Measurements from ENCODE around the gene SORCS2.

Gene SORCS2

DNA sequence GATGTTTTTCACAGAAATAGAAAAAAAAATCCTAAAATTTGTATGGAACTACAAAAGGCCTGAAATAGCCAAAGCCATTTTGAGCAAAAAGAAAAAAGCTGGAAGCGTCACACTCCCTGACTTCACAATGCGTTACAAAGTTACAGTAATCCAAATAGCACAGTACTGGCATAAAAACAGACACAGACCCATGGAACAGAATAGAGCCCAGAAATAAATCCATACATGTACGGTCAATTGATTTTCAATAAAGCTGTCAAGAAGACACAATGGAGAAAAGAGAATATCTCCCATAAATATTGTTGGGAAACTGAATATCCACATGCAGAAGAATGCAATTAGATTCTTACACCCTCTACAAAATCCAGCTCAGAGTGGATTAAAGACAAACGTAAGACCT is 539.1 kb downstream of the SORCS2 start:
- TF ChIP-seq GATA2 (IDR thresholded peaks at IDR 0.05; ENCODE audit: low read depth, low read length): no peak
- TF ChIP-seq GATA3 (IDR thresholded peaks at IDR 0.05; ENCODE audit: low read depth, low read length): no peak

DNA sequence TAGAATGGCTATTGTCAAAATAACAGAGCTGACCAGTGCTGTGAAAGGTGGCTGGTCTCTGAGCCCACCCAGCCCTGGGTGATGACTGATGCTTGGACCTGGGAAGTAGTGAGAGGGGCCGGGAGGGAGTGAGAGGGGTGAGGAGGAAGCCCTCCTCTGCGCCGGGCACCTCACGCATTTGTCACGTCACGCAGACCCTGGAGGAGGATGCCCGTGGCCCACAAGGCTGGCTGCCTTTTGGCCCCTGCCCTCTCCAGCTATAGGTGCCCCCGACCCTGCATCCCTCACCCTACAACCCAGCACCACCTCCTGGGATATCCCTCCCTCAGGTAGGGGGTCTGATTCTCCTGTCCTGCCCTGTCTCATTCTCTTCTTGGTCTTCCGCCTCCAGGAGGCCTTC is 539.9 kb downstream of the SORCS2 start:
- TF ChIP-seq GATA2 (IDR thresholded peaks at IDR 0.05; ENCODE audit: low read depth, low read length): no peak
- TF ChIP-seq GATA3 (IDR thresholded peaks at IDR 0.05; ENCODE audit: low read depth, low read length): no peak

DNA sequence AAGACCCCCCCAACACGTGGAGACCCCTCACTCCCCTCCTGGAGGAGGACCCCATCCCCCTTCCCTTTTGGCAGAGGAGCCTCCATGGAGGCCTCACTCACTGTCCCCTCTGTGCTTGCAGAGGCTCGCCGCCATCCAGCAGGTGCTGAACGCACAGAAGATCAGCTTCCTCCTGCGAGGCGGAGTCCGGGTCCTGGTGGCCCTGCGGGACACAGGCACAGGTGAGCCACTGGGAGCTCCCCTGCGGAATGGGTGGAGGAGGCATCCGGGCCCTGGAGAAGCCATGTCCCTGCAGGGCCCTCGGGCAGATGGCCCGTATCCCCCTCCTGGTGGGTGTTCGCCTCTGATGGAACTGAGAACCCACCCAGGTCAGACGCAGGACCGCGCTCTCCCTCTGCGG is 540.9 kb downstream of the SORCS2 start:
- TF ChIP-seq GATA3 (IDR thresholded peaks at IDR 0.05; ENCODE audit: low read depth, low read length): no peak

DNA sequence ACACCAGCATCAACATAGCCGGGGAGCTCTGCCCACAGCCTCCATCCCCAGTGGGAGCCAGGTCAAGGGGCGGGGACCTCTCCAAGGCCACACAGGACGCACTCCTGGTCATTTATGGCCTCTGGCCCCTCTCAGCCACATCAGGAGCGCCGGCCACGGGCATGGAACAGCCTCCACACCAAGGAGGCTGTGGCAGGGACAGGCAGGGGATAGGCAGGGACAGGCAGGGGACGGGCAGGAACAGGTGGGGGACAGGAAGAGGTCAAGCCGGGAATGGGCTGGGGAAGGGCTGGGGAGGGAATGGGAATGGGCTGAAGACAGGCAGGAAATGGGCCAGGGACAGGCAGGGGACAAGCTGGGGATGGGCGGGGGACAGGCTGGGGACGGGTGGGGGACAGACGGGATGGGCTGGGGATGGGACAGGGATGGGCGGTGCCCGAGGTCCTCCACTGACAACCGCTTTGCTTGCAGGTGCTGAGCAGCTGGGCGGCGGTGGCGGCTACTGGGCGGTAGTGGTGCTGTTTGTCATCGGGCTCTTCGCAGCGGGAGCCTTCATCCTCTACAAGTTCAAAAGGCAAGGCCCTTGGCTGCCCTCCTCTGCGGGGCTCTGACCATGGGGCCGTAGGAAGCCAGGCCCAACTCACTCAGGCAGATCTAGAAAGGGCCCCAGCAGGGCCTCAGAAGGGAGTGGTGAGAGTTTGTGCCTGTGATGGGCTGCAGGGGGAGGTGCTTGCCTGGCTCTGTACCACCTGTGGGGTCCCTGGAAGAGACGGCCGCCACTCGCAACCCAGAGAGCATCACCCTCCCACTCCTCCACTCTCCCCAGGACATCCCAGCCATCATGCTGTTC is 541.7 kb downstream of the SORCS2 start:
- TF ChIP-seq GATA2 (IDR thresholded peaks at IDR 0.05; ENCODE audit: low read depth, low read length) (no peak), GATA3 (IDR thresholded peaks at IDR 0.05; ENCODE audit: low read depth, low read length) (no peak)

DNA sequence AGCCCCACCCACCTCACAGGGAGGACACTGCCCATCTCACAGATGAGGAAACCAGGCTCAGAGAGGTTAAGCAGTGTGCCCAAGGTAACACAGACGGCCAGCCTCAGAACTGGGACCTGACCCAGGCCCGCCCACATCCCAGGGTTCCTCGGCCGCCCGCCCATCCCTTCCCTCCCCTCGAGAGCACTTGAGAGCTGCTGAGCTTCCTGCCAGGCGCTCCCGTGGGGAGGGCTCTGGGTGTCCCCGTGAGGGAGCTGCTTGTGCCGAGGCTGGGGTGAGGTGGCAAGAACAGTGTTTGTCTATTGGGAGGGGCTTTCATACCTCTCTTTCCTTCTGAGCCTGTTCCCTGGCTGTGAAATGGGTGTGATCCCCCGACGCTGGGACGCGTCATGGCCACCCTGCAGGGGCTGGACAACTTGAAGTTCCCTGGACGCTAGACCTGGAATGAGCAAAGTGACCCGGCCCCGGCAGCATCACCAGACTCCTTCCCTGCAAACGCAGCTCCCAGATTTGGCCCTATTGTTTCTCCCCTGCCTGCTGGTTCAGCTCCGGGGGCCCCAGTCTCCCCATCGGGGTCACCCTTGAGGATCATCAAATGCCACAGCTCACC is 542.4 kb downstream of the SORCS2 start:
- TF ChIP-seq GATA3 (IDR thresholded peaks at IDR 0.05; ENCODE audit: low read depth, low read length) (no peak), GATA2 (IDR thresholded peaks at IDR 0.05; ENCODE audit: low read depth, low read length) (no peak)

DNA sequence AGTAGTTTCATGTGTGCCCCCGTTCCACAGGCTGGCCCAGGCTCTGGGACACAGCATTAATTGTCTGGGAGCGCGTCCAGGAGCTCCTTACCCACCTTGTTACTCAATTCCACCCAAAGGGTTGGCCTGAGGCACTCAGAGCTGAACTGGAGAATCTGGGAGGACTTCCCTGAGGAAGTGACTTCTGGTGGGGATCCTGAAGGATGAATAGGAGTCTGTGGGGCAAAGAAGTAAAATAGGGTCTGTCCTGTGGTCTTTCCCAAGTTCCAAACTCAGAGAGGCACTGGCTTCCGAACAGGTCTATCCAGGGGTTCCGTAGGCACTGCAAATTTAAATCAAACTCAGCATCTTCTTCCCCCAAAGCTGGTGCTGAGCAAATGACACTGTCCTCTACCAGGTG is 543.1 kb downstream of the SORCS2 start:
- no peak for TF ChIP-seq GATA3 (IDR thresholded peaks at IDR 0.05; ENCODE audit: low read depth, low read length)

DNA sequence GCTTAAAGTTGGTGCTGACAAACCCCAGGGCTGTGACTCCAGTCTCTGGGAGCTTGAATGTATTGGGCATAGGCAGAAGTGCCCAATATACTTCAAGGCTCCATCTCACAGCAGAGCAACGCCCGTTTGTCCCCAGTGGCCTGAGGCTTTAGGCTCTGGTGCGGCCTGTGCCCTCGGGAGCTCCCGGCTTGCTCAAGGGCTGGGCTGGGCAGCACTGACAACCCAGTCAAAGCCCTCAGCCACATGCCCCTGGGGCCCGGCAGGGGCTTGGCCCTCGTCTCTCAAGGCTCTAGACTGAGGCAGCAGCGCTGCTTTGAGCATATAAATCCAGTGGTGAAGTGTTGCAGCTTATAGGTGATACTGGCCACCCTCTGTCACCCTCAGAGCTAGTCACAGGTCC is 543.6 kb downstream of the SORCS2 start:
- no peak for TF ChIP-seq GATA2 (IDR thresholded peaks at IDR 0.05; ENCODE audit: low read depth, low read length)
- TF ChIP-seq GATA3 (IDR thresholded peaks at IDR 0.05; ENCODE audit: low read depth, low read length): no peak

DNA sequence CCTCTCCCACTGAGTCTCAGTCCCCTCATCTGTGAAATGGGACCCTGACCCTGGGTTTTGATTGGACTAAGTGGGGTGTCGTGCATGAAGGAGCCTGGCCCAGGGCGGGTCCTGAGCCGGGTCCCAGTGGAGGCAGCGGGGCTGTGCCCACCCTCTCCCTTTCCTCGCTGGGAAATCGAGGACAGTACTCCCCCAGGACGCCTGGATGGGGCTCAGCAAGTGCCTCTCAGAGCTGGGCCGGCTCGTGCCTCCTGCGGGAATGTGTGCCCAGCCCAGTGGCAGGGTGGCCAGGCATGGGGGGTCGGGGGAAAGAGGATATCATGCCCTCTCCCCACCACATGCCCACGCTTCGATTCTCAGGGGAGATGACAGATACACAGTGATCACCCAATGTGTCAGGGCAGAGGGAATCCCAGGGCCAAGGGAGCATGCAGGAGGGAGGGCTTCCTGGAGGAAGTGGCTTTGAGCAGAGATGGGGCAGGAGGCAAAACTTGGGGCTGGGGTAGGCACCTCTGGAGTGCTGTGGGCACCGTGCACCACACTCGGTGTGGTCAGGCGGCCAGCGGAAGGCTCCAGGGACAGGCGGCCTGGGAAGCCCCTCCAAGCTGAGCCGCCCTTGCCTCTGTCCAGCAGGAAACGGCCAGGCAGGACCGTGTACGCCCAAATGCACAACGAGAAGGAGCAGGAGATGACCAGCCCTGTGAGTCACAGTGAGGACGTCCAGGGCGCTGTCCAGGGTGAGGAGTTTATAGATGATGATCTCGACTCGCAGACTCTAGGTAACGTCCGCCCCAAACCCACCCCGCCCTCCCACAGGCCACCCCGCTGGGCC is 544.3 kb downstream of the SORCS2 start:
- TF ChIP-seq GATA3 (IDR thresholded peaks at IDR 0.05; ENCODE audit: low read depth, low read length): no peak
- TF ChIP-seq GATA2 (IDR thresholded peaks at IDR 0.05; ENCODE audit: low read depth, low read length): no peak

DNA sequence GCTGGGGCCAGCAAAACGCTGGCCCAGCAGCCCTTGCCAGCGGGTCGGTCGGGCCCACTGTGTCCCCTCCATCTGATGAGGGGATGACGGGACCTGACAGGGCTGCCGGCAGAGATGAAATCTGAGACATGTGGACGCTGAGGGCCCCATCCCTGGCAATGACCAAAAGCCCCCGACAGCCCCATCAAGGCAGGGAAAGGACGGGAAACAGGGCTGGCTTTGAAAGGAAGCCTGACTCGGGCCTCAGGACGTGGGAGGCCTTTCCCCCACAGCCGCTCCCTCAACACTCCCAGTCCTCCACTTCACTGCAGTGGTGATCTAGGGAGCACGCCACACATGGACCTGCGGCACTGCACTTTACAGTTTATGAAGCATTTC is 544.9 kb downstream of the SORCS2 start:
- TF ChIP-seq GATA3 (IDR thresholded peaks at IDR 0.05; ENCODE audit: low read depth, low read length): no peak
- TF ChIP-seq GATA2 (IDR thresholded peaks at IDR 0.05; ENCODE audit: low read depth, low read length): no peak

DNA sequence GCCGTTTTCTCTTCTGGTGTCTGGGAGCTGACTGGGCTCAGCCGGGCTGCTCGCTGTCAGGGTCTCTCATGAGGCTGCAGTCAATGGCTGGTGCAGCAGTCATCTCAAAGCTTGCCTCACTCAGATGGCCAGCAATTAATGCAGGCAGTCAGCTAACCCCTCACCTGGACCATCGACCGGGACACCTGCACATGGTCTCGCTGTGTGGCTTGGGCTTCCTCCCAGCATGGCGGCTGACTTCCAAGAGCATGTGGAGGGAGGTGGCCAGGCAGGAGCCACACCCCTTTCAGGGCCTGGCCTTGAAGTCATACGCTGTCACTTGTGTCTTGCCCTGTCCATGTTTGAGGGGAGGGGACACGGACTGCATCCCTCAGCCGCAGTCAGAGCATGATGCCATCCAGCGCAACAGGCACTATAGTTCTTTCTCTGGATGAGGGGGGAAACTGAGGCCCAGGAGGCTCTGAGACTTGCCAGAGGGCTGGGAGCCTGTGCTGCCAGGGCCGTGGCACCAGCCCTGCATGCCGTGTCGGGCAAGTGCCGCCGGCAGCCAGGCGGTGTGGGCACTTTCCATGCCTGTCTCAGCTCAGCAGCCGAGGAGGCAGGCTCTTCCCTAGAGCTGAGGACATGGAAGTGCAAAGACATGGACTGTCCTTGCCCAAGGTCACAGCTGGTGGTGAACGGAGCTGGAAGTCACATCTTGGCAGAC is 545.6 kb downstream of the SORCS2 start:
- TF ChIP-seq GATA3 (IDR thresholded peaks at IDR 0.05; ENCODE audit: low read depth, low read length): no peak
- no peak for TF ChIP-seq GATA2 (IDR thresholded peaks at IDR 0.05; ENCODE audit: low read depth, low read length)

DNA sequence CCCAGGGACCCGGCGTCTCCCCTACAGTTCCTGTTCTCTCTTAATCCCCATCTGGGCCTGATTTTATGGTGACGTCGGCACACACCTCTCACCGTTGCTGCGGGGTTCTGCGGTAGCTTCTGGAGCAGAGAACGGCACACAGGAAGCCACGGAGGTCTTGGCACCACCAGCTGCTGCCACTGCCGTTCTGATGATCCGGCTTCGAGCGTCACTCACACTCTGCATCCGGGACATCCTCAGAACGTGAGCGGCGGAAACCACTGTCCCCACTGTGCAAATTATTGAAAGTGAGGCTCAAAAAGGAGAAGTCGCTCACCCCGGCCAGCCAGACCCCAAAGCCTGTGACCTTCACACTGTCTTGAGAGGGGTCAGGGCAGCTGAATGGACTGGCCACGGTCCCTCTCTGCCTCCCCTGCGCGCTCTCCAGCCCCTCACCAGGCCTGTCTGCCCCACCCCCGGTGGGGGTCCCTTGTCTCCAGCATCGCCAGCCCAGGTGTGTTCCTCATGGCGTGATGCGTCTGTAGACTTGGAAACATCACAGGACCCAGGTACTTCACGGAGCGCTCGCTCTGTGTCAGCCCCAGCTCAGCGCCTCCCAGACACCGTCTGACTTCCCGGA is 546.2 kb downstream of the SORCS2 start:
- TF ChIP-seq GATA2 (IDR thresholded peaks at IDR 0.05; ENCODE audit: low read depth, low read length) (no peak), GATA3 (IDR thresholded peaks at IDR 0.05; ENCODE audit: low read depth, low read length) (no peak)

DNA sequence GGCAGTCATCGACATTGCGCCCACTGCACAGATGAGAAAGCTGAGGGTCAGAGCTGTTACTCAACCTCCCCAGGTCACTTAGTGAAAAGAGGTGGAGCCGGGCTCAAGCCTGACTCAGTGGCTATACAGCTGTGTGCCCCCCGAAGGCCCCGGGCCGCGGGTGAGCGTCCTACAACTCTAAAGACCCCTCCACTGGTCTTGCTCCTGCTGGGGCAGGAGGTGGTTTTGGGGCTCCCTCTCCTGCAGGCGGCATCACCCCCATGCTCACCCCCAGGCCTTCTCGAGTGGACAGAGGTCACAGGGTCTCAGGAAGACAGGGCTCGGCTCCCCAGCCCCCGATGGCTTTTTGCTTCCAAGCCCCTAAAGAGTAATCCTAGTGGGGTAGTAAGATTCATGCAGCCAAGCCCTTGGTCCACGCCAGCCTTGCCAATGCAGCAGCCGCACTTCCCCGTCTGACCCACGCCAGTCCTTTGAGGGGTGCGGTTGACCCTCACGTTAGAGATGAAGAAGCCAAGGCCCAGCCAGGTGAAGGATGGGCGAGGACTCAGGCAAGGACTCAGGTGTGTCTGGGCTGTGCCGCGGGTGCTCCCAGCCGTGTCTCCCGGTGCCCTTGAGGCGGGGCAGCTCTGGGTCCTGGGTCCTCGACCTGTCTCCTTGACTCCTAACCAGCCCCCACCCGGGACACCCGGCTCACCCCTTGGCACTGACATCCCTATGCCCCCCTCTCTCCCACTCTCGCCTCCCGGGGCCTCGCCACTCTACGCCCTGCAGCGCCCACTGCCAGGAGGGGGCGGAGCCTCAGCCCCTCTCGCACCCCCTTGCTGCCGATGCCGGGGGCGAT is 547.0 kb downstream of the SORCS2 start:
- TF ChIP-seq GATA3 (IDR thresholded peaks at IDR 0.05; ENCODE audit: low read depth, low read length): no peak
- TF ChIP-seq GATA2 (IDR thresholded peaks at IDR 0.05; ENCODE audit: low read depth, low read length): no peak

Measured in SH-SY5Y (cell line).